RWPE2 (cell line): Measurements from ENCODE around the gene PSAP.

ENCODE experiments used
- ATAC-seq: fragments of 200-7000 bp; cut with Tn5 transposase; 3 replicates; pipeline ENCODE4 v1.9.1; 2021; ENCODE audit warnings: low read depth
- DNase-seq: peaks from one replicate; pipeline ENCODE4 v3.0.0-alpha.2; 2020; ENCODE audit warnings: low spot score
- H3K27ac ChIP-seq: fragments of 450-650 bp; 2 replicates; pipeline ENCODE4 v1.5.1; 2017; ENCODE audit warnings: mild to moderate bottlenecking; ENCODE audit not compliant: poor library complexity, severe bottlenecking
- H3K27me3 ChIP-seq: fragments of 250-450 bp; sonication (Bioruptor Pico); 2 replicates; pipeline ENCODE4 v1.5.1; 2021; ENCODE audit warnings: mild to moderate bottlenecking, moderate library complexity; ENCODE audit not compliant: insufficient read depth, poor library complexity, severe bottlenecking
- H3K36me3 ChIP-seq: fragments of 250-450 bp; sonication (Bioruptor Pico); 2 replicates; pipeline ENCODE4 v1.5.1; 2020; ENCODE audit warnings: low read depth, mild to moderate bottlenecking, moderate library complexity
- H3K4me1 ChIP-seq: fragments of 250-450 bp; sonication (Bioruptor Pico); 2 replicates; pipeline ENCODE4 v1.5.1; 2021; ENCODE audit warnings: mild to moderate bottlenecking, moderate library complexity; ENCODE audit not compliant: insufficient read depth, poor library complexity, severe bottlenecking
- H3K4me3 ChIP-seq: fragments of 250-450 bp; sonication (Bioruptor Pico); 2 replicates; pipeline ENCODE4 v1.5.1; 2021; ENCODE audit warnings: mild to moderate bottlenecking, moderate library complexity; ENCODE audit not compliant: severe bottlenecking
- H3K9me3 ChIP-seq: fragments of 250-450 bp; sonication (Bioruptor Pico); 2 replicates; pipeline ENCODE4 v1.5.1; 2021; ENCODE audit warnings: mild to moderate bottlenecking, moderate library complexity; ENCODE audit not compliant: severe bottlenecking
- CTCF ChIP-seq: fragments of 450-650 bp; IDR thresholded peaks from one replicate; pipeline ENCODE4 v1.5.1; 2017; ENCODE audit warnings: mild to moderate bottlenecking, moderate library complexity; ENCODE audit not compliant: poor library complexity, severe bottlenecking

The PSAP gene

GRCh38 chr10:71825217-71825616, 25.8 kb downstream of the PSAP start:
- TF ChIP-seq CTCF, result no peak
- ATAC-seq (no peak), DNase-seq (no peak)
- Histone ChIP-seq H3K27ac (no peak overlapping the region), H3K27me3 (no peaks in the 10 kb centered on the region), H3K36me3 (peaks cover 90% of the 10 kb centered on the region), H3K4me1 (no peaks in the 10 kb centered on the region), H3K4me3 (no peak overlapping the region), H3K9me3 (no peaks in the 10 kb centered on the region)

GRCh38 chr10:71824333-71824732, 26.7 kb downstream of the PSAP start:
- TF ChIP-seq CTCF, result no peak
- H3K4me3 ChIP-seq, result no peak overlapping the region
- no peaks in the 10 kb centered on the region for H3K27me3 ChIP-seq
- ATAC-seq (no peak), DNase-seq (no peak)
- H3K9me3 ChIP-seq, result no peaks in the 10 kb centered on the region
- H3K36me3 ChIP-seq, result peaks cover 90% of the 10 kb centered on the region
- H3K4me1 ChIP-seq, result no peaks in the 10 kb centered on the region
- H3K27ac ChIP-seq, result no peak overlapping the region

- ATAC-seq (no peak), DNase-seq (no peak)
- H3K4me1 ChIP-seq, result no peaks in the 10 kb centered on the region
- no peak for TF ChIP-seq CTCF
- H3K4me3 ChIP-seq, result no peak overlapping the region
- no peak overlapping the region for H3K27ac ChIP-seq
- H3K9me3 ChIP-seq, result no peaks in the 10 kb centered on the region
- no peaks in the 10 kb centered on the region for H3K27me3 ChIP-seq
- peaks cover 90% of the 10 kb centered on the region for H3K36me3 ChIP-seq
Measured at GRCh38 chr10:71823356-71823755, 27.7 kb downstream of the PSAP start.

- Histone ChIP-seq H3K36me3 (peaks cover 95% of the 10 kb centered on the region), H3K9me3 (no peaks in the 10 kb centered on the region), H3K4me3 (no peak overlapping the region), H3K4me1 (no peaks in the 10 kb centered on the region), H3K27ac (no peak overlapping the region), H3K27me3 (no peaks in the 10 kb centered on the region)
- ATAC-seq, result no peak
- no peak for TF ChIP-seq CTCF
- DNase-seq, result no peak
Measured at GRCh38 chr10:71821909-71822763, 28.9 kb downstream of the PSAP start.

GRCh38 chr10:71820966-71821365, 30.1 kb downstream of the PSAP start:
- ATAC-seq (no peak), DNase-seq (no peak)
- Histone ChIP-seq H3K9me3 (no peaks in the 10 kb centered on the region), H3K27ac (no peak overlapping the region), H3K36me3 (peaks cover 92% of the 10 kb centered on the region), H3K27me3 (no peaks in the 10 kb centered on the region), H3K4me1 (no peaks in the 10 kb centered on the region), H3K4me3 (no peak overlapping the region)
- TF ChIP-seq CTCF, result no peak
